ENCODE results near the gene TCERG1L.

- TF ChIP-seq CTCF (IDR thresholded peaks at IDR 0.05) (no peak), POLR2A (IDR thresholded peaks at IDR 0.05) (no peak), EP300 (IDR thresholded peaks at IDR 0.05) (no peak)
These were observed 188.0 kb downstream of the TCERG1L start for GRCh38 chr10:131123496-131123895.

Data from stomach (tissue), 4 donors.